ENCODE results near the gene ABCG8.

- TF ChIP-seq POLR2A (IDR thresholded peaks at IDR 0.05; ENCODE audit: low read depth, low read length) (no peak), TAF1 (IDR thresholded peaks at IDR 0.05; ENCODE audit: low read depth, low read length) (no peak), POLR2AphosphoS5 (IDR thresholded peaks at IDR 0.05; ENCODE audit: low read depth, low read length) (no peak)
Observed at GRCh38 chr2:43814711-43815110, 24.1 kb upstream of the ABCG8 start.
